ENCODE data around the gene SLC28A2. TPM values are rescaled to one million over a fixed set of nuclear protein-coding genes. Genes with fewer than 3 reads are reported as not detected.

Gene SLC28A2
- total RNA-seq, 1 donor from 2014 or later = not detected

- DNase-seq (ENCODE audit: extremely low read depth, low read depth, low spot score) = no peak
Measured at GRCh38 chr15:45320581-45321205, 68.7 kb downstream of the SLC28A2 start.

GRCh38 chr15:45326280-45326679, 74.2 kb downstream of the SLC28A2 start:
- DNase-seq (ENCODE audit: extremely low read depth, low read depth, low spot score) = no peak

DNA sequence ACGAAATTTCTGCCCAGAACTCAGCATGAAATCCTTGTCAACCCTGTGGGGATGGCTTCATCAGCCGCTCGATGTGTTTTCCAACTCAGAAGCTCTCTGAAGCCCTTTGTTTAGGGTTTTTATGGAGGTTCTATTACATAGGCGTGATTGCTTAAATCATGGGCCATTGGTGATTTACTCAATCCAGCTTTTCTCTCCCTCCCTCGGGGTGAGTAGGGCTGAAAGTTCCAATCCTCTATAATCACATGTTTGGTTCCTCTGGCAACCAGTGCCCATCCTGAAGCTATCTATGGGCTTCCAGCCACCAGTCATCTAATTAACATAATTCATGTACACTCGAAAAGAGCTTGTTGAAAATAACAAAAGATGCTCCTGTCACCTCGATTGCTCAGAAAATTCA, 74.7 kb downstream of the SLC28A2 start:
- DNase-seq (ENCODE audit: extremely low read depth, low read depth, low spot score) = no peak

Other genes with a start within 250 kb of the SLC28A2 start
- 6.4 and 9.0 TPM in 2 replicates for gene SORD, start 229.0 kb upstream of the SLC28A2 start, total RNA-seq
- gene DUOX2, start 138.1 kb upstream of the SLC28A2 start, total RNA-seq = not detected in 2 replicates
- not detected in 2 replicates for gene DUOXA2, start 137.9 kb upstream of the SLC28A2 start, total RNA-seq
- gene DUOXA1, start 122.4 kb upstream of the SLC28A2 start, total RNA-seq = not detected in 2 replicates
- not detected in 2 replicates for gene DUOX1, start 122.2 kb upstream of the SLC28A2 start, total RNA-seq
- gene SHF, start 64.3 kb upstream of the SLC28A2 start, total RNA-seq = 1.9 and 2.8 TPM in 2 replicates
- not detected in 2 replicates for gene GATM, start 126.3 kb downstream of the SLC28A2 start, total RNA-seq